Activated naive CD4-positive, alpha-beta T cell treated with anti-CD3 and anti-CD28 coated beads, Interleukin-2, amount 50 U/mL, for 24 hours (primary cell): ENCODE measurements around the gene OLFML2A.
"Not testable (repeated sequence)": the region's sequence is repeated elsewhere in the genome, so short reads cannot be mapped to it uniquely, and the experiment has no call there.

Experiments used
- H3K27ac Mint-ChIP-seq: one replicate; pipeline ENCODE4 v1.8.0; 2021; ENCODE audit warnings: mild to moderate bottlenecking, mixed read lengths
- H3K27me3 Mint-ChIP-seq: one replicate; pipeline ENCODE4 v1.8.0; 2021; ENCODE audit warnings: mixed read lengths
- H3K36me3 Mint-ChIP-seq: one replicate; pipeline ENCODE4 v1.8.0; 2021; ENCODE audit warnings: mixed read lengths
- H3K4me1 Mint-ChIP-seq: one replicate; pipeline ENCODE4 v1.8.0; 2021; ENCODE audit warnings: mixed read lengths
- H3K4me3 Mint-ChIP-seq: one replicate; pipeline ENCODE4 v1.8.0; 2021; ENCODE audit warnings: mild to moderate bottlenecking, mixed read lengths
- H3K9me3 Mint-ChIP-seq: one replicate; pipeline ENCODE4 v1.8.0; 2021; ENCODE audit warnings: mixed read lengths

OLFML2A gene

DNA sequence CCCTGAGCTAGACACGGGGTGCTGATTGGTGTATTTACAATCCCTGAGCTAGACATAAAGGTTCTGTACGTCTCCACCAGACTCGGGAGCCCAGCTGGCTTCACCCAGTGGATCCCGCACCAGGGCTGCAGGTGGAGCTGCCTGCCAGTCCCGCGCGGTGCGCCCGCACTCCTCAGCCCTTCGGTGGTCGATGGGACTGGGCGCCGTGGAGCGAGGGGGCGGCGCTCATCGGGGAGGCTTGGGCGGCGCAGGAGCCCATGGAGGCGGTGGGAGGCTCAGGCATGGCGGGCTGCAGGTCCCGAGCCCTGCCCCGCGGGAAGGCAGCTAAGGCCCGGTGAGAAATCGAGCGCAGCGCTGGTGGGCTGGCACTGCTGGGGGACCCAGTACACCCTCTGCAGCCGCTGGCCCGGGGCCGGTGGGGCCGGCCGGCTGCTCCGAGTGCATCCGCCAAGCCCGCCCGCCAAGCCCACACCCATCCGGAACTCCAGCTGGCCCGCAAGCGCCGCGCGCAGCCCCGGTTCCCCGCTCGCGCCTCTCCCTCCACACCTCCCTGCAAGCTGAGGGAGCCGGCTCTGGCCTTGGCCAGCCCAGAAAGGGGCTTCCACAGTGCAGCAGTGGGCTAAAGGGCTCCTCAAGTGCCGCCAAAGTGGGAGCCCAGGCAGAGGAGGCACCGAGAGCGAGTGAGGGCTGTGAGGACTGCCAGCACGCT is 61.8 kb downstream of the OLFML2A start:
- not testable (repeated sequence) for H3K36me3 Mint-ChIP-seq, H3K4me1 Mint-ChIP-seq, H3K9me3 Mint-ChIP-seq, H3K27ac Mint-ChIP-seq, H3K4me3 Mint-ChIP-seq
- peaks cover 12% of the 10 kb centered on the region for H3K27me3 Mint-ChIP-seq

DNA sequence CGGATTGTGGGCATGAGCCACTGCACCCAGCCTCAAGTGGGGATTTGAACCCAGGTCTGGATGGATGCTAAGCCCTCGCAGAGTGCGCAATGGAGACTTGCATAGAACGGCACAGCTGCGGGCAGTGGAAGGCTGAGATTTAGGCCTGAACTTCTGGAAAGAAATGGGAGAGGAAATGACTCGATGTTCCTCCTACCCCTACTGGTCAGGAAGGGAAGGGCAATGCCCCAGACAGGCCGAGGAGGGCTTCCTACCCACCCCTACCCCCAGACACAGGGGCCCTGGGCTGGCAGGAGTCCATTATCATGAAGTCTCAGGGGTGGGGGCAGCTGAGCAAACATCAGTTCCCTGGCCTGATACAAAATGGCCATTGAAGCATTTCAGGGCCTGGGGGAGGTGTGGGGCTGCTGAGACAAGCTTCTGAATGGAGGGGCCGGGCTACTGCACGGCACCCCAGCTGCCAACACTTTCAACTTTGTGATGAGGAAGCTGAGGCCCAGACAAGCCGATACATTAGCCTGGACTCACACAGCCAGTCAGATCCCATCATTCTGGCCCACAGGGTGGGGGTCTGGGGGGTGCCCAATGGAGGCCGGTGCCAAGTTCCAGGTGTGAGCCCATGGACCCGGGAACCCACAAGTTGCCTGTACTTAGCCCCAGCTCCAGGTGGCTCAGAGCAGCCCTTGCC is 62.8 kb downstream of the OLFML2A start:
- Mint-ChIP-seq H3K36me3 (no peaks in the 10 kb centered on the region), H3K27me3 (peaks cover 12% of the 10 kb centered on the region), H3K4me3 (no peak overlapping the region), H3K9me3 (no peaks in the 10 kb centered on the region), H3K27ac (no peak overlapping the region), H3K4me1 (no peaks in the 10 kb centered on the region)

DNA sequence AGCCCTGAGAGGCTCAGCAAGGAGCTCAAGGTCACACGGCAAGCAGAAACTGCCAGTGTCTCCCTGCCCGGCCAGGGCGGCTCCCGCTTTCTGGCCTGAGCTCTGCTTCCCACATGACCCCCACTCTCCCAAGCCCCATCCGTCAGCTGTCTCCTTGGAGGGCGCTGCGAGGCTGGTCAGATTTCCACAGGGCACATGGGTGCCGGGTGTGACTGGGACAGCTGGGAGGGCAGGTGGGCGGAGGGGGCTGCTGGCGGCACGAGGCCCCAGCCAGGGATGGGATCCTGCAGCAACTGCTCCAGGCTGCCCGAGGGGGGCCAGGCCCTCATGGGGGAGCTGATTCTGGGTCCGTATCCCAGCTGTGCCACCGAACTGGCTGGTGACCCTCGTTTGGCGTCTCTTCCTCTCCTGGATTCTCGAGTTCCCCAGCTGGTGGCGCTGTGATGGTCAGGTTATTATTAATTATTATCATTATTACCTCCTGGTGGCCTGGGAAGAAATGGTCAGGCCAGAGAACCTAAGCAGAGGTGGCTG is 63.4 kb downstream of the OLFML2A start:
- Mint-ChIP-seq H3K4me3 (no peak overlapping the region), H3K27ac (no peak overlapping the region), H3K9me3 (no peaks in the 10 kb centered on the region), H3K36me3 (no peaks in the 10 kb centered on the region), H3K4me1 (no peaks in the 10 kb centered on the region), H3K27me3 (peaks cover 12% of the 10 kb centered on the region)

DNA sequence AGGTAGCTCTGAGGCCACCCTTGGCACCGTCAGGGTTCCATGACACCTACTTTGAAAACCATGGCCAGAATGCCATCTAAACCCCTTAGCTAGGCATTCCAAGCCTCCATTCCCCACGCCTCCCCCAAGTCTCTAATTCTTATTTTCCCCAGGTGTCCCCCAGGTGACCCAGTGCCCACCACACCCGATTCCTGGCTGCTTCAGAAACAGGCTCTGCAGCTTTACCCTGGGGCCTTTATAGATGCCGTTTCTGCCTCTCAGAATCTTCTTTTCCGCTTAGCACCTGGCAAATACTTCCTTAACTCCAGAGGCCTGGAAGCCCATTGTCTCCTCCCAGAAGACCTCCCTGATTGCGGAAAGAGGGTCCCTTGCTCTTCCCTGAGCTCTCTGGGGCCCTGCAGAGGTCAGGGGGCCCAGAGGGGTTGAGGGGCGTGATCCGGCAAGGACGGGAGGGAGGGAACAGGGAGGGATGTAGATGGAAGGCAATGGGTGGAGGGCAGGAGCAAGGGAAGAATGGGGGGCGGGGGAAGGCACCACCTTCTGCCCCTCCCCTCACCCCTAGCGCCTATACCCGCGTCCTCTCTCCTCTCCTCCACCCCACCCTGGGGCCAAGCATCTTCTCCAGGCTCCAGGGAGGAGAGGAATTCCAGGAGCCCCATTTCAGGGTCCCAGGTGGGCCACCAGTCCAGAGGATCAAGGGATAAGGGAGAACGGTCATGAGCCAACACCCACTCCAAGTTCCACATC is 64.3 kb downstream of the OLFML2A start:
- peaks cover 12% of the 10 kb centered on the region for H3K27me3 Mint-ChIP-seq
- H3K4me3 Mint-ChIP-seq, result no peak overlapping the region
- H3K36me3 Mint-ChIP-seq, result no peaks in the 10 kb centered on the region
- no peaks in the 10 kb centered on the region for H3K9me3 Mint-ChIP-seq
- no peaks in the 10 kb centered on the region for H3K4me1 Mint-ChIP-seq
- H3K27ac Mint-ChIP-seq, result no peak overlapping the region

DNA sequence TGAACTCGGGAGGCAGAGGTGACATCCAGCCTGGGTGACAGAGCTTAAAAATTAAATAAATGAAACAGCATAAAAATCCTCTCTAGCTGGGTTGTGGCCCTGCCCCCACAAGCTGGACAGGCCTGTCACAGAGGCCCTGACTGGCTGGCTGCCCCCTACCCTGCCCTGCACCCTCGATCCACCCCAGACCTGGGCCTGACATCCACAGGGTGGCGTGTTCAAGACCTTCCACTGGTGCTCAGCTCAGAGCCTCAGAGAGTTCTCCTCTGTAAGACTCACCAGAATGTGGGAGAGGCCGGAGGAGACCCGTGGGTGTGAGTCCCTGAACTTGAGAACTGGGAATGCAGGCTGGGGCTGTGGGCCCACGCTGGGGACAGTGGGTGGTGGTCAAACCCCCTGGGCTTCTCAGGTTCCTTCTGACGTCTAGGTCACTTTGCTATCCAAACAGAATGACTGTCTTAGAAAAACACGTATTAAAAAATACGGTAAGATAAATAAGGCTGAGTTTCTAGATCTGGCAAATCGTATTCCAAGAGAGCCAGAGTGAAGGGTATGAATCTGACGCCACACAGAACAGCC is 66.6 kb downstream of the OLFML2A start:
- peaks cover 4% of the 10 kb centered on the region for H3K27me3 Mint-ChIP-seq
- H3K4me1 Mint-ChIP-seq, result no peaks in the 10 kb centered on the region
- no peaks in the 10 kb centered on the region for H3K36me3 Mint-ChIP-seq

GRCh38 chr9:124844291-124844690 is 67.4 kb downstream of the OLFML2A start:
- H3K36me3 Mint-ChIP-seq, result no peaks in the 10 kb centered on the region
- no peaks in the 10 kb centered on the region for H3K4me1 Mint-ChIP-seq
- peaks cover 4% of the 10 kb centered on the region for H3K27me3 Mint-ChIP-seq
- H3K4me3 Mint-ChIP-seq, result no peak overlapping the region
- no peaks in the 10 kb centered on the region for H3K9me3 Mint-ChIP-seq
- no peak overlapping the region for H3K27ac Mint-ChIP-seq

More for the DNA sequence above, 66.6 kb downstream of the OLFML2A start:
- Mint-ChIP-seq H3K27ac (no peak overlapping the region), H3K4me3 (no peak overlapping the region), H3K9me3 (no peaks in the 10 kb centered on the region)

DNA sequence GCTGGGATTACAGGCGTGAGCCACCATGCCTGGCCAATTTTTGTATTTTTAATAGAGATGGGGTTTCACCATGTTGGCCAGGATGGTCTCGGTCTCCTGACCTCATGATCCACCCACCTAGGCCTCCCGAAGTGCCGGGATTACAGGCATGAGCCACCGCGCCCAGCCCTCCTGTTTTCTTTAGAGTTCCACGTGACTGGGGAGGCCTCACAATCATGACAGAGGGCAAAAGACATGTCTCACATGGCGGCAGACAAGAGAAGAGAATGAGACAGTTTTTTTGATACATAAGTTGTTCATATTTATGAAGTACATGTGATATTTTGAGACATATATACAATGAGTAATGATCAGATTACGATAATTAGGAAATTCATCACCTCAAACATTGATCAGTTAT is 69.5 kb downstream of the OLFML2A start:
- not testable (repeated sequence) for H3K27me3 Mint-ChIP-seq, H3K36me3 Mint-ChIP-seq, H3K4me3 Mint-ChIP-seq, H3K9me3 Mint-ChIP-seq, H3K4me1 Mint-ChIP-seq, H3K27ac Mint-ChIP-seq

GRCh38 chr9:124846969-124847368 is 70.0 kb downstream of the OLFML2A start:
- peaks cover 9% of the 10 kb centered on the region for H3K27me3 Mint-ChIP-seq
- no peak overlapping the region for H3K27ac Mint-ChIP-seq
- H3K4me1 Mint-ChIP-seq, result no peaks in the 10 kb centered on the region
- no peaks in the 10 kb centered on the region for H3K9me3 Mint-ChIP-seq
- H3K4me3 Mint-ChIP-seq, result no peak overlapping the region
- H3K36me3 Mint-ChIP-seq, result no peaks in the 10 kb centered on the region

DNA sequence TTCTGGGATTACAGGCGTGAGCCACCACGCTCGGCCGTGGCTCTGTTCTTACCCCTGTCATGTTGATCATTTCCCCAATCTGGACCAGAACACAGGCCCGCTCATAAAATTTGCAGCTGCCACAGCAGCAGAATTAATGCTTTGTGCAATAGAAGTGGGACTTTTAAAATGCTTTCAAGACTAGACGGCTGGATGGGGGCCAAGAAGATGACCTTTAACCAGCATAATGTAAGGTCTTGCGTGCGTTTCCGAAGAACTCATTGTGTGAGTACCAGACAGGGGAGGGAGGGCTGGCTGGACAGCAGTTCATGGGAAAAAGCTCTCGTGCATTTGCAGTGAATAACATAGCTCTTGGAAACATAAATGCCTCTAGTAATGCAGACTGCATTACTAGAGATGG is 72.9 kb downstream of the OLFML2A start:
- no peak overlapping the region for H3K4me3 Mint-ChIP-seq
- no peaks in the 10 kb centered on the region for H3K9me3 Mint-ChIP-seq
- no peaks in the 10 kb centered on the region for H3K36me3 Mint-ChIP-seq
- peaks cover 9% of the 10 kb centered on the region for H3K27me3 Mint-ChIP-seq
- H3K4me1 Mint-ChIP-seq, result peaks cover 5% of the 10 kb centered on the region
- H3K27ac Mint-ChIP-seq, result no peak overlapping the region

DNA sequence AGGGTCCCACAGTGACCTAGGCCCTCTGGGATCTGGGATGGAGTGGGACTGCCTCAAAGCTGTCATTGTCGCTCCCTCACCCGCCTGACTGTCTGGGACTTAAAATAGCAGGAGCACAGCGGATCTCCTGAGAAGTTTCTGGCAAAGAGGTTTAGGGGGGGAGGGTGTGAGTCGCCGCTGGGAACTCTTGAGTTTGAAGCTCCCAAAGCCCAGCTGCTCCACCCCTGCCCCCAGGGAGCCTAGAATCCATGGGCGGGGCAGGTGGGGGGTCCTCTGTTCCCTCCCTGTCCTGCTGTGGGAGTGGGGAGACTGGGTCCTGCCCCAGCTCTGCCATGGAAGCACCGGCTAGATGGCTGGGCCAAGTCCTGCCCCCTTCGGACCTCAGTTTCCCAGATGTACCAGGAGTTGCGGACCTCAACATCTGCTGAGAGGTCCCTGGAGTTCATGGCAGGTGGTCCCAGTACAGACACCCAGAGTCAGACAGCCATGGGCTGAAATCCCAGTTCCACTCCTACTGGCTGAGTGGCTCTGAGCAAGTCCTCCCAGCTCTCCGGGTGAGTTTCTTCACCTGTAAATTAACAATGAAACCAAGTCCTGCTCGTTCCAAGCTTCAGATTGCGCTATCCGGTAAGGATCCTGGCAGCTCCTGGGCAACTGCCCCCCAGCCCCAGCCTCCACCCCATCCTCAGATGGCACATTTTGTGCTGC is 75.3 kb downstream of the OLFML2A start:
- H3K36me3 Mint-ChIP-seq, result no peaks in the 10 kb centered on the region
- peaks cover 13% of the 10 kb centered on the region for H3K4me1 Mint-ChIP-seq
- peak overlapping the region; percentile 59 for H3K4me3 Mint-ChIP-seq
- peaks cover 8% of the 10 kb centered on the region for H3K27me3 Mint-ChIP-seq
- H3K9me3 Mint-ChIP-seq, result no peaks in the 10 kb centered on the region
- H3K27ac Mint-ChIP-seq, result peak overlapping the region; percentile 76

GRCh38 chr9:124852829-124853531 is 76.0 kb downstream of the OLFML2A start, which contains the start of gene WDR38:
WDR38 (plus strand) TSS chr9:124853460; CDS start chr9:124853532, 72 bp downstream.
- Mint-ChIP-seq H3K27ac (peak within 1 kb of the TSS; percentile 76), H3K4me3 (peak within 1 kb of the TSS; percentile 59), H3K4me1 (peaks cover 20% of the 10 kb centered on the region), H3K9me3 (no peaks in the 10 kb centered on the region), H3K27me3 (peaks cover 8% of the 10 kb centered on the region), H3K36me3 (peaks cover 2% of the 10 kb centered on the region)

DNA sequence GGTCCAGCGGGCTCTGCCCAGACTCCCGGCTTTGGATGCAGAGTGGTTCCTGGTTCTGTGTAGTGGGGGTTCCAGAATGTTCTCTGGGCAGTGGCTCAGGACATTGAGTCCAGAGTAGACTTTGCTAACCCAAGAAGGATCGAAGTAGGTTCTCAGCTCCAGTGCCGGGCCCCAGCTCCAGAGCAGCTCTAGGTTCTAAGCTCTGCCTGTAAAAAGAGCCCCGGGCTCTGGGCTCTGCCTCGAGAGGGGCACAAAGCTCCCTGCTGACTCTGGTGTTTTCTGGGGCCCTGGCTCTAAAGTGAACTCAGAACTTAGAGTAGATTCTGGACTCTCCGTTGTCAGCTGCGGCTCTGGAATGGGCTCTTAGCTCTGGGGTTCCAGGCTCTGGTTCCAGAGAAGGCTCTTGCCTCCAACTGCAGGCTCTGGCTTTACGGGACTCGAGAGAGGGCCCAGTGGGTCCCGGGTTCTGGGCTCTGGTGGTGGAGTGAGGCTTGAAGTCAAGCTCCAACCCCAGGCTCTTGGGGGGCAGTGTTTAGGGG is 76.7 kb downstream of the OLFML2A start:
- Mint-ChIP-seq H3K27ac (no peak overlapping the region), H3K27me3 (peaks cover 8% of the 10 kb centered on the region), H3K9me3 (no peaks in the 10 kb centered on the region), H3K36me3 (peaks cover 2% of the 10 kb centered on the region), H3K4me3 (no peak overlapping the region), H3K4me1 (peaks cover 27% of the 10 kb centered on the region)

GRCh38 chr9:124854161-124854560 is 77.2 kb downstream of the OLFML2A start:
- H3K4me3 Mint-ChIP-seq, result no peak overlapping the region
- H3K9me3 Mint-ChIP-seq, result no peaks in the 10 kb centered on the region
- no peak overlapping the region for H3K27ac Mint-ChIP-seq
- H3K27me3 Mint-ChIP-seq, result peaks cover 8% of the 10 kb centered on the region
- H3K4me1 Mint-ChIP-seq, result peaks cover 31% of the 10 kb centered on the region
- H3K36me3 Mint-ChIP-seq, result peaks cover 2% of the 10 kb centered on the region

- Mint-ChIP-seq H3K4me3 (peak overlapping the region; percentile 1), H3K9me3 (no peaks in the 10 kb centered on the region), H3K4me1 (peaks cover 38% of the 10 kb centered on the region), H3K27ac (no peak overlapping the region), H3K36me3 (peaks cover 6% of the 10 kb centered on the region), H3K27me3 (peaks cover 6% of the 10 kb centered on the region)
These were observed 77.9 kb downstream of the OLFML2A start for GRCh38 chr9:124854822-124855221.
